Nephron (organoid): Measurements from ENCODE around the gene UBQLN4.

ENCODE experiments used
- H3K27ac Mint-ChIP-seq, 3 experiments: 2 replicates each; pipeline ENCODE4 v1.8.0; 2020; ENCODE audit warnings: mixed read lengths in 3 of 3, mild to moderate bottlenecking in 2 of 3, moderate library complexity in 1 of 3
- H3K27me3 Mint-ChIP-seq: 2 replicates; pipeline ENCODE4 v1.8.0; 2021; ENCODE audit warnings: low read depth, mild to moderate bottlenecking, moderate library complexity, mixed read lengths
- H3K36me3 Mint-ChIP-seq: 2 replicates; pipeline ENCODE4 v1.8.0; 2020; ENCODE audit warnings: low read depth, mixed read lengths
- H3K4me1 Mint-ChIP-seq: 2 replicates; pipeline ENCODE4 v1.8.0; 2020; ENCODE audit warnings: mixed read lengths
- H3K4me3 Mint-ChIP-seq, 3 experiments: 2 replicates each; pipeline ENCODE4 v1.8.0; 2020; ENCODE audit warnings: mild to moderate bottlenecking in 3 of 3, mixed read lengths in 3 of 3, moderate library complexity in 2 of 3
- H3K9me3 Mint-ChIP-seq: 2 replicates; pipeline ENCODE4 v1.8.0; 2020; ENCODE audit warnings: mixed read lengths
- TF ChIP-seq, protein P1 (sequence below), 3 experiments: fragments of 200-600 bp; sonication (generic); IDR thresholded peaks; one replicate each; pipeline ENCODE4 v1.5.0; 2021; ENCODE audit warnings: antibody characterized with exemption in 3 of 3; ENCODE audit not compliant: unreplicated experiment in 3 of 3

The UBQLN4 gene

DNA sequence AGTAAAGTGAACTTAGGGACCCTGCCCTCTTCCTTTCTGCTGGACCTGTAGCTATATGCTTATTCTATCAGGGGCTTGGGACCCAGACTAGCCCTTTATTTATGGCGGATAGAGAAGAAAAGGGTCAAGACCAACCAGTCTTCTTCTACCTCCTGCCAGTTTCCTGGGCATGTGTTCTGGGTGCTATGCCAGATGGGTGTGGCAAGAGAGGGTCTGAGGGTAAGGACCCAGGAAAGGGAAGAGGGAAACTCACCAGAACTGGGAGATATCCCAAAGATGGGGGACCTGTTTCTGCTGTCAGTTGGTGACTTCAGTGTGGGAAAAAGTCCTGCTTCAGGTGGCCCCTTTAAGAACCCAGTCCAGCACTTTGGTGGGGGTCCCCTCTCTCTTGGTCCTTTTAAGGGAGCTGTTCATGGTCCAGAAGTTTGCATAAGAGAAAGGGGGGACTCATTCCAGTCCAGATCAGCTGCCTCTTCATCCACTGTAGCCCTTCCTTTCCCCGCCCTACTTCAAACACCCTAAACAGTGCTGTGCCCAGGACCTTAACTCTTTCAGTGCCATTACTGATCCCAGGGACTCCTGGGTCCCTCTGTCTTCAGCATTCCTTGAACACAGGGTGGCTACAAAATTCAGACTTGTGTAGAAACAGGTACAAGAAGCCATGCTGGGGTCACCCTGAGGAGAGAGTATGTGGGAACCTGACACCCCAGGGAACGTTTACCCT, 51.2 kb downstream of the UBQLN4 start:
- Mint-ChIP-seq H3K4me3 (no peak overlapping the region), H3K27me3 (no peaks in the 10 kb centered on the region), H3K27ac (peak overlapping the region; percentile 28 to 84 (median 75)), H3K36me3 (peaks cover 7% of the 10 kb centered on the region), H3K4me1 (peaks cover 21% of the 10 kb centered on the region), H3K9me3 (no peaks in the 10 kb centered on the region)
- TF ChIP-seq, protein P1, sequence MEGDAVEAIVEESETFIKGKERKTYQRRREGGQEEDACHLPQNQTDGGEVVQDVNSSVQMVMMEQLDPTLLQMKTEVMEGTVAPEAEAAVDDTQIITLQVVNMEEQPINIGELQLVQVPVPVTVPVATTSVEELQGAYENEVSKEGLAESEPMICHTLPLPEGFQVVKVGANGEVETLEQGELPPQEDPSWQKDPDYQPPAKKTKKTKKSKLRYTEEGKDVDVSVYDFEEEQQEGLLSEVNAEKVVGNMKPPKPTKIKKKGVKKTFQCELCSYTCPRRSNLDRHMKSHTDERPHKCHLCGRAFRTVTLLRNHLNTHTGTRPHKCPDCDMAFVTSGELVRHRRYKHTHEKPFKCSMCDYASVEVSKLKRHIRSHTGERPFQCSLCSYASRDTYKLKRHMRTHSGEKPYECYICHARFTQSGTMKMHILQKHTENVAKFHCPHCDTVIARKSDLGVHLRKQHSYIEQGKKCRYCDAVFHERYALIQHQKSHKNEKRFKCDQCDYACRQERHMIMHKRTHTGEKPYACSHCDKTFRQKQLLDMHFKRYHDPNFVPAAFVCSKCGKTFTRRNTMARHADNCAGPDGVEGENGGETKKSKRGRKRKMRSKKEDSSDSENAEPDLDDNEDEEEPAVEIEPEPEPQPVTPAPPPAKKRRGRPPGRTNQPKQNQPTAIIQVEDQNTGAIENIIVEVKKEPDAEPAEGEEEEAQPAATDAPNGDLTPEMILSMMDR (IDR thresholded peaks at IDR 0.05; ENCODE audit: unreplicated experiment in 3 of 3), result no peak

DNA sequence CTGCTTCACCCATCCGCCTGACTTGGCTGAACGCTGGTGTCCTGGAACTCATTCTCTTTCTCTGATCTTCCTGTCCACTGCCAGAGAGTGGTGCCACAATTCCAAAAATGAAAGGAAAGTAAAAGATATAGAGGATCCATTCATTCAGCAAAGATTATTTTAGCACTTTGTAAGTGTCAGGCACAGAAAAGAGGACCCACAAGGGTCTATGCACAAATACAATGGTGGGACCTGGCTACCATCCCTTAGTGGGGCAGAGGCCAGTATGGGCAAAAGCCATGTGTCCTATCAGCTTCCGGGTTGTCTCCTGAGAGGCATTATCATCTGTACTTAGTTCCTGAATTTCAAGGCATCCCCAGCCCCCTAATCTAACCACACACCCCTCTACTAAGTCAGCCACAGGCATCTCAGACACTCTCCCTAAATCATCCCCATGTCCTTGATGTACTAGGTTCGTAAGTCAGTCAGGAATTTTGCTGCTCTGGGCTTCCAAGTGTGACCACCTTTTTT, 51.9 kb downstream of the UBQLN4 start:
- H3K4me1 Mint-ChIP-seq, result peaks cover 21% of the 10 kb centered on the region
- TF ChIP-seq, protein P1 (IDR thresholded peaks at IDR 0.05; ENCODE audit: unreplicated experiment in 3 of 3), result no peak
- H3K4me3 Mint-ChIP-seq, result no peak overlapping the region
- H3K36me3 Mint-ChIP-seq, result peaks cover 1% of the 10 kb centered on the region
- peak overlapping the region; percentile 28 to 84 (median 75) for H3K27ac Mint-ChIP-seq
- H3K27me3 Mint-ChIP-seq, result no peaks in the 10 kb centered on the region
- H3K9me3 Mint-ChIP-seq, result no peaks in the 10 kb centered on the region

GRCh38 chr1:156001021-156001661, 52.5 kb downstream of the UBQLN4 start:
- H3K4me3 Mint-ChIP-seq, result no peak overlapping the region
- H3K27me3 Mint-ChIP-seq, result no peaks in the 10 kb centered on the region
- H3K9me3 Mint-ChIP-seq, result no peaks in the 10 kb centered on the region
- H3K36me3 Mint-ChIP-seq, result no peaks in the 10 kb centered on the region
- TF ChIP-seq, protein P1 (IDR thresholded peaks at IDR 0.05; ENCODE audit: unreplicated experiment in 3 of 3), result no peak
- H3K4me1 Mint-ChIP-seq, result peaks cover 21% of the 10 kb centered on the region
- H3K27ac Mint-ChIP-seq, result peak overlapping the region; percentile 28 to 84 (median 75)

- Mint-ChIP-seq H3K4me3 (no peak overlapping the region), H3K4me1 (peaks cover 15% of the 10 kb centered on the region)
Observed at GRCh38 chr1:155999964-156000363, 53.6 kb downstream of the UBQLN4 start.

DNA sequence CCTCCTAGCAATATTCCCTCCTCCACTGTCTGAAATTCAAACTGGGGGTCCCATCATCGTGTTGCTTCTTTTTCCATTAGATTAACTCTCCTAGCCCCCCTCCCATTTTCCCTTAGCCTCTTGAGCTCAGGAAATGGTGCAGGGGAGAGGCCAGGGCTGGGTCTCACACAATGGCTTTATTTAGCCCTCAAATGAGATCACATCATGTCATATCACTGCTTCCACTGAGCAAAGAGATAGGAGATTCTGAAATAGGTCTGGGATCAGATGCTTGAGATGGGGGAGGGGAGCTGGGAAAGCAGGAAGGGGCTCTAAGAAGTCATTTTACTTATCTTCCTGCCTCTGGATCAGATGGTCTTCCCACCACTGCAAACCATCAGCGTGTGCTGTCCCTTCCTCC, 57.4 kb downstream of the UBQLN4 start:
- Mint-ChIP-seq H3K4me1 (peaks cover 4% of the 10 kb centered on the region), H3K27ac (peak overlapping the region in 2 of 3 experiments; percentile 17 to 21), H3K36me3 (no peaks in the 10 kb centered on the region), H3K4me3 (no peak overlapping the region), H3K27me3 (no peaks in the 10 kb centered on the region), H3K9me3 (no peaks in the 10 kb centered on the region)
- TF ChIP-seq, protein P1 (IDR thresholded peaks at IDR 0.05; ENCODE audit: unreplicated experiment in 3 of 3), result no peak

More at GRCh38 chr1:155999964-156000363, 53.6 kb downstream of the UBQLN4 start:
- Mint-ChIP-seq H3K9me3 (no peaks in the 10 kb centered on the region), H3K36me3 (no peaks in the 10 kb centered on the region), H3K27ac (no peak overlapping the region), H3K27me3 (no peaks in the 10 kb centered on the region)
- TF ChIP-seq, protein P1 (IDR thresholded peaks at IDR 0.05; ENCODE audit: unreplicated experiment in 3 of 3), result no peak
